HL-60 (cell line): ENCODE data around the gene GABBR2.

Source experiments
- DNase-seq, 2 experiments: peaks; one replicate each; pipeline ENCODE4 v3.0.0-alpha.2; 2010 to 2020; ENCODE audit warnings: low read depth in 1 of 2, low spot score in 1 of 2
- H3K27ac ChIP-seq: fragments of 250-450 bp; sonication (Bioruptor Pico); replicated peaks from 2 replicates; pipeline ENCODE4 v1.5.1; 2020; ENCODE audit warnings: mild to moderate bottlenecking, moderate library complexity
- H3K27me3 ChIP-seq: fragments of 250-450 bp; sonication (Bioruptor Pico); 2 replicates; pipeline ENCODE4 v1.5.1; 2021; ENCODE audit warnings: mild to moderate bottlenecking, moderate library complexity; ENCODE audit not compliant: insufficient read depth, poor library complexity, severe bottlenecking
- H3K4me3 ChIP-seq: replicated peaks from 2 replicates; pipeline ENCODE4 v1.5.1; 2011; ENCODE audit warnings: mild to moderate bottlenecking, control low read depth, low read length; ENCODE audit not compliant: insufficient read depth
- CTCF ChIP-seq: IDR thresholded peaks from one replicate; pipeline ENCODE4 v1.5.1; 2011; ENCODE audit warnings: low read length, control low read depth, inconsistent platforms; ENCODE audit not compliant: insufficient read depth
- GABPA ChIP-seq: IDR thresholded peaks from 2 replicates; pipeline ENCODE4 v1.6.1; 2012; ENCODE audit warnings: low read depth
- POLR2AphosphoS5 ChIP-seq: IDR thresholded peaks from 2 replicates; pipeline ENCODE4 v1.6.1; 2012; ENCODE audit warnings: low read depth
- SPI1 ChIP-seq: IDR thresholded peaks from 2 replicates; pipeline ENCODE4 v1.6.1; 2012; ENCODE audit warnings: low read depth, mild to moderate bottlenecking, borderline replicate concordance
- TF ChIP-seq, protein P1 (sequence below): IDR thresholded peaks from 2 replicates; pipeline ENCODE4 v1.6.1; 2012; ENCODE audit warnings: low read depth; ENCODE audit not compliant: insufficient replicate concordance

The GABBR2 gene

DNA sequence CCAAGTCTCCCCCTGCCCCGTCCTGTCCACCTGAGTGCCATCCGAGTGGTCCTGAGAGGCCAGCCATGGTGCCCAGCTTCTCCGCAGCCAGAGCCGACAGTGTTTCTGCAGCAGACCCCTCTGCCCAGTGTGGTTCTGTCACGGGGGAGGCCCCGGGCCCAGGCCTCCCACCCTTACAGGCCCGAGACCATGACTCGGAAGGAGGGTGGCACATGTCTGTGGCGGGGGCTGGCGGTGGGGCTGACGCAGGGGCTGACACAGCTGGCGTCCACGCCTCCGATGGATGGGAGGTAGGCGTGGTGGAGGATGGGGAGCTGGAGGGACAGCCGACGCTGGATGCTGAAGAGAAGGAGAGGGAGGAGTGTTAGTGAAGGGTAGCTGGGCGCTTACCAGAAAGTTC, 418.3 kb downstream of the GABBR2 start:
- Histone ChIP-seq H3K27ac (no peak overlapping the region), H3K4me3 (no peak overlapping the region), H3K27me3 (no peaks in the 10 kb centered on the region)
- TF ChIP-seq CTCF (no peak), POLR2AphosphoS5 (no peak), GABPA (no peak), SPI1 (no peak)
- TF ChIP-seq, protein P1, sequence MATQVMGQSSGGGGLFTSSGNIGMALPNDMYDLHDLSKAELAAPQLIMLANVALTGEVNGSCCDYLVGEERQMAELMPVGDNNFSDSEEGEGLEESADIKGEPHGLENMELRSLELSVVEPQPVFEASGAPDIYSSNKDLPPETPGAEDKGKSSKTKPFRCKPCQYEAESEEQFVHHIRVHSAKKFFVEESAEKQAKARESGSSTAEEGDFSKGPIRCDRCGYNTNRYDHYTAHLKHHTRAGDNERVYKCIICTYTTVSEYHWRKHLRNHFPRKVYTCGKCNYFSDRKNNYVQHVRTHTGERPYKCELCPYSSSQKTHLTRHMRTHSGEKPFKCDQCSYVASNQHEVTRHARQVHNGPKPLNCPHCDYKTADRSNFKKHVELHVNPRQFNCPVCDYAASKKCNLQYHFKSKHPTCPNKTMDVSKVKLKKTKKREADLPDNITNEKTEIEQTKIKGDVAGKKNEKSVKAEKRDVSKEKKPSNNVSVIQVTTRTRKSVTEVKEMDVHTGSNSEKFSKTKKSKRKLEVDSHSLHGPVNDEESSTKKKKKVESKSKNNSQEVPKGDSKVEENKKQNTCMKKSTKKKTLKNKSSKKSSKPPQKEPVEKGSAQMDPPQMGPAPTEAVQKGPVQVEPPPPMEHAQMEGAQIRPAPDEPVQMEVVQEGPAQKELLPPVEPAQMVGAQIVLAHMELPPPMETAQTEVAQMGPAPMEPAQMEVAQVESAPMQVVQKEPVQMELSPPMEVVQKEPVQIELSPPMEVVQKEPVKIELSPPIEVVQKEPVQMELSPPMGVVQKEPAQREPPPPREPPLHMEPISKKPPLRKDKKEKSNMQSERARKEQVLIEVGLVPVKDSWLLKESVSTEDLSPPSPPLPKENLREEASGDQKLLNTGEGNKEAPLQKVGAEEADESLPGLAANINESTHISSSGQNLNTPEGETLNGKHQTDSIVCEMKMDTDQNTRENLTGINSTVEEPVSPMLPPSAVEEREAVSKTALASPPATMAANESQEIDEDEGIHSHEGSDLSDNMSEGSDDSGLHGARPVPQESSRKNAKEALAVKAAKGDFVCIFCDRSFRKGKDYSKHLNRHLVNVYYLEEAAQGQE, result no peak
- no peak for DNase-seq

- H3K4me3 ChIP-seq, result no peak overlapping the region
- TF ChIP-seq POLR2AphosphoS5, result no peak
- TF ChIP-seq SPI1, result no peak
- TF ChIP-seq, protein P1, result no peak
- no peak for TF ChIP-seq CTCF
- TF ChIP-seq GABPA, result no peak
- H3K27me3 ChIP-seq, result no peaks in the 10 kb centered on the region
- no peak overlapping the region for H3K27ac ChIP-seq
- no peak for DNase-seq
Measured at GRCh38 chr9:98289614-98290201, 419.0 kb downstream of the GABBR2 start.

GRCh38 chr9:98288881-98289280, 419.9 kb downstream of the GABBR2 start:
- DNase-seq, result no peak
- TF ChIP-seq CTCF, result no peak
- TF ChIP-seq POLR2AphosphoS5, result no peak
- TF ChIP-seq, protein P1, result no peak
- no peak for TF ChIP-seq GABPA
- no peak for TF ChIP-seq SPI1
- Histone ChIP-seq H3K4me3 (no peak overlapping the region), H3K27me3 (no peaks in the 10 kb centered on the region), H3K27ac (no peak overlapping the region)
